Esophagus muscularis mucosa (tissue), 4 donors: Measurements from ENCODE around the gene LPA.

Experiments
- EP300 ChIP-seq: sonication (generic); formaldehyde crosslinking; IDR thresholded peaks from one replicate; pipeline ENCODE4 v1.6.1; 2017; ENCODE audit warnings: antibody characterized with exemption
- POLR2A ChIP-seq: fragments of 450-650 bp; IDR thresholded peaks from one replicate; pipeline ENCODE4 v1.6.1; 2017; ENCODE audit warnings: antibody characterized with exemption, moderate library complexity, mild to moderate bottlenecking, low read depth
- POLR2AphosphoS5 ChIP-seq, 2 donors: sonication (generic); formaldehyde crosslinking; IDR thresholded peaks; one replicate each; pipeline ENCODE4 v1.6.1; 2017; ENCODE audit warnings: antibody characterized with exemption in 2 of 2
- TF ChIP-seq, protein P1 (sequence below), 3 experiments: fragments of 200-600 bp in 2 of 3; fragments of 450-650 bp in 1 of 3; sonication (generic) in 2 of 3; IDR thresholded peaks; one replicate each; pipeline ENCODE4 v1.5.1; 2017 to 2019; ENCODE audit warnings: antibody characterized with exemption in 3 of 3, mild to moderate bottlenecking in 2 of 3, moderate library complexity in 1 of 3

DNA sequence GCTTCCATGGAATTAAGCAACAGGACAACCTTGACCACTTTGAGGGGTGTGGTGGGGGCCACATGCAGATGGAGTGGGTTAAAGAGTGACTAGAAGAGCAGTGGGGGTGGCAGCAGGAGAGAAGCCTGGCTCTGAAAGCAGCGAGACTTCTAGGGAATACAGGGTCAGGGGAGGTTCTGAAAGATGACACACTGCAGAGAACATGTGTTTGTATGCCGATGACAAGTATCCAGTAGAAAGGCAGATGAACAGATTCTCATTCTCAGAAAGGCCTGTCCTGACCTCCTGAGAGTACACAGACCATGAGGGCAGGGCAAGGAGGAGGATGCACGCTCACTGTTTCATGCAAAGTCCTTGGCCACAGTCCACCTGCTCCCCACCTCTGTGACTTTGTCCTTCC, 2.9 kb downstream of the LPA start:
- TF ChIP-seq POLR2AphosphoS5 (IDR thresholded peaks at IDR 0.05) (no peak), POLR2A (no peak), EP300 (no peak)
- TF ChIP-seq, protein P1, sequence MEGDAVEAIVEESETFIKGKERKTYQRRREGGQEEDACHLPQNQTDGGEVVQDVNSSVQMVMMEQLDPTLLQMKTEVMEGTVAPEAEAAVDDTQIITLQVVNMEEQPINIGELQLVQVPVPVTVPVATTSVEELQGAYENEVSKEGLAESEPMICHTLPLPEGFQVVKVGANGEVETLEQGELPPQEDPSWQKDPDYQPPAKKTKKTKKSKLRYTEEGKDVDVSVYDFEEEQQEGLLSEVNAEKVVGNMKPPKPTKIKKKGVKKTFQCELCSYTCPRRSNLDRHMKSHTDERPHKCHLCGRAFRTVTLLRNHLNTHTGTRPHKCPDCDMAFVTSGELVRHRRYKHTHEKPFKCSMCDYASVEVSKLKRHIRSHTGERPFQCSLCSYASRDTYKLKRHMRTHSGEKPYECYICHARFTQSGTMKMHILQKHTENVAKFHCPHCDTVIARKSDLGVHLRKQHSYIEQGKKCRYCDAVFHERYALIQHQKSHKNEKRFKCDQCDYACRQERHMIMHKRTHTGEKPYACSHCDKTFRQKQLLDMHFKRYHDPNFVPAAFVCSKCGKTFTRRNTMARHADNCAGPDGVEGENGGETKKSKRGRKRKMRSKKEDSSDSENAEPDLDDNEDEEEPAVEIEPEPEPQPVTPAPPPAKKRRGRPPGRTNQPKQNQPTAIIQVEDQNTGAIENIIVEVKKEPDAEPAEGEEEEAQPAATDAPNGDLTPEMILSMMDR (IDR thresholded peaks at IDR 0.05) = no peak
